Measurements from ENCODE around the gene CXorf58. TPM values are rescaled to one million over a fixed set of nuclear protein-coding genes. Genes with fewer than 3 reads are reported as not detected.

CXorf58 gene
- total and polyA plus RNA-seq, 2 donors (not counting 1 experiment from before 2014, with no cell fraction given), result not detected

DNA sequence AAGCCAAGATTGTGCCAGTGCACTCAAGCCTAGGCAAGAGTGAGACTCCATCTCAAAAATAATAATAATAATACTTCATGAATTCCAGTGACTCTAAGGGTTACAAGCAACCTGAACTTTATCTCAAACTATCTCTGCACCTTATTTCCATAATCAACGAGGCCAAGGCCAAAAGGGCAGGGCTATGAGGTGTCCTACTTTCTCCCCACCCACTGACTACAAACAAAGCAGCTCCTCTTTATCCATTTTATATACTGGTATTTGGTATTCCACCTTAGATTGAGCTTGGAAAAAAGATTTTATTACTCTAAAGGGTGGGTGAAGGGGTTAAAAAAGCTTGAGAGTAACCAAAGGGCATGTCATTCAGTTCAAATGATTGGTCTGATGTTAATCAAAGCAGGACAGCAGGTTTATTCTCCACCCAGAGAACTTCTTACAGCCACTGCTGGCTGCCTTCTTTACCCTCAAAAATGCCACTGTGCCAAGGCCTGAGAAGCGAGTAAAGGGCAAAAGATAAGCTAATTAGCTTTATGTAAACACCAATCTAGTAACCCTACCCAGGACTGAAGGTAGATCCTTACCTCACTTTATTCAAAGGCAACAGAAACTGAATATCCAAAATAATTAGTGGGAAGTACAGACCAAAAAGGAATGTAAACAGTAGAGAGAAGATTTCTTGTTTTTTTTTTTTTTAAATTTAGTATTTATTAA is 28.3 kb upstream of the CXorf58 start:
- Histone ChIP-seq H3K4me3 (replicated peaks in 1 of 4; ENCODE audit: control extremely low read depth in 1 of 4, insufficient read depth in 1 of 4, low read depth in 3 of 4, low read length in 4 of 4) (no peak overlapping the region), H3K27ac (ENCODE audit: insufficient read depth, low read length) (no peak overlapping the region), H3K4me1 (ENCODE audit: control insufficient read depth, extremely low read depth, insufficient read depth, low read length) (peaks cover 5% of the 10 kb centered on the region), H3K36me3 (ENCODE audit: control insufficient read depth, insufficient read depth, low read length) (no peaks in the 10 kb centered on the region), H3K79me2 (ENCODE audit: control insufficient read depth, insufficient read depth, low read length) (no peaks in the 10 kb centered on the region), H4K20me1 (ENCODE audit: control insufficient read depth, extremely low read depth, insufficient read depth, low read length) (no peaks in the 10 kb centered on the region), H3K9me3 (ENCODE audit: control insufficient read depth, insufficient read depth, low read depth, low read length) (no peaks in the 10 kb centered on the region), H3K9ac (ENCODE audit: insufficient read depth, low read length) (no peak overlapping the region), H3K27me3 (ENCODE audit: control insufficient read depth, insufficient read depth, low read length) (no peaks in the 10 kb centered on the region), H3K4me2 (ENCODE audit: extremely low read depth, insufficient read depth, low read length) (no peak overlapping the region), H2AFZ (ENCODE audit: low read length) (no peak overlapping the region)
- no peak for DNase-seq (ENCODE audit: low read depth in 2 of 2)
- no peak for TF ChIP-seq EZH2 (IDR thresholded peaks at IDR 0.05; ENCODE audit: low read length, missing control alignments)
- TF ChIP-seq, protein P1, sequence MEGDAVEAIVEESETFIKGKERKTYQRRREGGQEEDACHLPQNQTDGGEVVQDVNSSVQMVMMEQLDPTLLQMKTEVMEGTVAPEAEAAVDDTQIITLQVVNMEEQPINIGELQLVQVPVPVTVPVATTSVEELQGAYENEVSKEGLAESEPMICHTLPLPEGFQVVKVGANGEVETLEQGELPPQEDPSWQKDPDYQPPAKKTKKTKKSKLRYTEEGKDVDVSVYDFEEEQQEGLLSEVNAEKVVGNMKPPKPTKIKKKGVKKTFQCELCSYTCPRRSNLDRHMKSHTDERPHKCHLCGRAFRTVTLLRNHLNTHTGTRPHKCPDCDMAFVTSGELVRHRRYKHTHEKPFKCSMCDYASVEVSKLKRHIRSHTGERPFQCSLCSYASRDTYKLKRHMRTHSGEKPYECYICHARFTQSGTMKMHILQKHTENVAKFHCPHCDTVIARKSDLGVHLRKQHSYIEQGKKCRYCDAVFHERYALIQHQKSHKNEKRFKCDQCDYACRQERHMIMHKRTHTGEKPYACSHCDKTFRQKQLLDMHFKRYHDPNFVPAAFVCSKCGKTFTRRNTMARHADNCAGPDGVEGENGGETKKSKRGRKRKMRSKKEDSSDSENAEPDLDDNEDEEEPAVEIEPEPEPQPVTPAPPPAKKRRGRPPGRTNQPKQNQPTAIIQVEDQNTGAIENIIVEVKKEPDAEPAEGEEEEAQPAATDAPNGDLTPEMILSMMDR (conservative IDR thresholded peaks at IDR 0.05 in 1 of 2, IDR thresholded peaks at IDR 0.05 in 1 of 2; ENCODE audit: low read depth in 1 of 2, low read length in 2 of 2), result no peak

DNA sequence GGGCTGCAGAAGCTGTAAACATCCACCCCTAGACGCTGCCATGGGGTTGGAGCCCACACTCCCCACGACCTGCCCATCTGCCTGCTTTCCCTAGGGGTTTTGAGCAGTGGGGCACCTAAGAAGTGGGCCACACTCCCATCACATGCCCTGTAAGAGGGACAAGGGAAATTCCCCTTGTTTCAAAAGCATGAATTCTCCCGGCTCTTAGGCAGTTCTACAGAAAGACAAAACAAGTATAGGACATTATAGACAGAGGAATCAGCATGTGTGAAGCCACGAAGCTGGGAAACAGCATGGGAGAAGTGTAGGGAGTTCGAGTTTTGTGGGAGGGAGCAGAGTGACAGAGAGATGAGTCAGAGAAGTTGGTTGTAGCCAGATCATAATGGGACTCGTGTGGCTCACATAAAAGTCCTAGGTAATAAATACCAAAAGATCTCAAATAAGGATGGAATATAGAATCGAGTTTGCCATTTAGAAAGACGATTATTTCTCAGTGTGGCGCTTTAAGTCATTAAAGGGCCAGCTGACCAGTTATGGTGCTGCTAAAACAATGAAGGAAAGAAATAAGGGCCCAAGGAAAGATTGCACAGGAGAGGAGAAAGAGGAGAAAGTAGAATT is 24.0 kb upstream of the CXorf58 start:
- H3K9ac ChIP-seq (ENCODE audit: insufficient read depth, low read length), result no peak overlapping the region
- H3K36me3 ChIP-seq (ENCODE audit: control insufficient read depth, insufficient read depth, low read length), result no peaks in the 10 kb centered on the region
- no peak overlapping the region for H3K4me3 ChIP-seq (replicated peaks in 1 of 4; ENCODE audit: control extremely low read depth in 1 of 4, insufficient read depth in 1 of 4, low read depth in 3 of 4, low read length in 4 of 4)

DNA sequence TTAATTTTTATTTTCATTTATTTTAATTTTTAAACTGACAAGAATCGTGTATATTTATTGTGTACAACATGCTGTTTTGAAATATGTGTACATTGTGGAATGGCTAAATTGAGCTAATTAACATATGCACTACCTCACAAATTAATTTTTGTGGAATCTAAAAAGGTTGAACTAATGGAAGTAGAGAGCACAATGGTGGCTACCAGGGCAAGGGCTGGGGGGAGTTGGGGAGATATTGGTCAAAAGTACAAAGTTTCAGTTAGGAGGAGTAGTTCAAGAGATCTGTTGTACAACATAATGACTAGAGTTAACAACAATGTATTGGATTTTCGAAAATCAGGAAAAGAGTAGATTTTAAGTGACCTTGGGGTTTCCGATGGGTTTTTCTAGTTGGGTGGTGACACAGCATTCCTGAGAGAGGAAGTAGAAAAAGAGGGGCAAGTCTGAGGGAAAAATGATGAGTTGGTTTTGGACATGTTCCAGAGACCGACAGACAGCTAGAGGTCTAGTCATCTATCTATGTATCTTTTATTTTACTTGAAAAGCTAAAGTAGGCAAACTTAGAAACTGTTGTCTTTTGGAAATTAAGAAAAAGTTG is 23.3 kb upstream of the CXorf58 start:
- H3K4me3 ChIP-seq (replicated peaks in 1 of 4; ENCODE audit: control extremely low read depth in 1 of 4, insufficient read depth in 1 of 4, low read depth in 3 of 4, low read length in 4 of 4), result no peak overlapping the region
- no peak overlapping the region for H3K9ac ChIP-seq (ENCODE audit: insufficient read depth, low read length)
- no peaks in the 10 kb centered on the region for H4K20me1 ChIP-seq (ENCODE audit: control insufficient read depth, extremely low read depth, insufficient read depth, low read length)
- peaks cover 5% of the 10 kb centered on the region for H3K4me1 ChIP-seq (ENCODE audit: control insufficient read depth, extremely low read depth, insufficient read depth, low read length)
- H2AFZ ChIP-seq (ENCODE audit: low read length), result no peak overlapping the region
- peak in 1 of 2 donors; percentile 41 for DNase-seq (ENCODE audit: low read depth in 2 of 2)
- H3K79me2 ChIP-seq (ENCODE audit: control insufficient read depth, insufficient read depth, low read length), result no peaks in the 10 kb centered on the region
- TF ChIP-seq, protein P1 (conservative IDR thresholded peaks at IDR 0.05 in 1 of 2, IDR thresholded peaks at IDR 0.05 in 1 of 2; ENCODE audit: low read depth in 1 of 2, low read length in 2 of 2), result no peak
- no peak for TF ChIP-seq EZH2 (IDR thresholded peaks at IDR 0.05; ENCODE audit: low read length, missing control alignments)
- H3K27ac ChIP-seq (ENCODE audit: insufficient read depth, low read length), result no peak overlapping the region
- H3K36me3 ChIP-seq (ENCODE audit: control insufficient read depth, insufficient read depth, low read length), result no peaks in the 10 kb centered on the region
- no peak overlapping the region for H3K4me2 ChIP-seq (ENCODE audit: extremely low read depth, insufficient read depth, low read length)
- no peaks in the 10 kb centered on the region for H3K9me3 ChIP-seq (ENCODE audit: control insufficient read depth, insufficient read depth, low read depth, low read length)
- no peaks in the 10 kb centered on the region for H3K27me3 ChIP-seq (ENCODE audit: control insufficient read depth, insufficient read depth, low read length)

More for the DNA sequence above, 24.0 kb upstream of the CXorf58 start:
- peak; percentile 73 to 81 for DNase-seq (ENCODE audit: low read depth in 2 of 2)
- Histone ChIP-seq H3K27ac (ENCODE audit: insufficient read depth, low read length) (peak overlapping the region; percentile 47), H3K4me1 (ENCODE audit: control insufficient read depth, extremely low read depth, insufficient read depth, low read length) (peaks cover 5% of the 10 kb centered on the region), H4K20me1 (ENCODE audit: control insufficient read depth, extremely low read depth, insufficient read depth, low read length) (no peaks in the 10 kb centered on the region), H3K9me3 (ENCODE audit: control insufficient read depth, insufficient read depth, low read depth, low read length) (no peaks in the 10 kb centered on the region), H2AFZ (ENCODE audit: low read length) (no peak overlapping the region), H3K4me2 (ENCODE audit: extremely low read depth, insufficient read depth, low read length) (peak overlapping the region; percentile 23), H3K79me2 (ENCODE audit: control insufficient read depth, insufficient read depth, low read length) (no peaks in the 10 kb centered on the region), H3K27me3 (ENCODE audit: control insufficient read depth, insufficient read depth, low read length) (no peaks in the 10 kb centered on the region)
- TF ChIP-seq, protein P1 (conservative IDR thresholded peaks at IDR 0.05 in 1 of 2, IDR thresholded peaks at IDR 0.05 in 1 of 2; ENCODE audit: low read depth in 1 of 2, low read length in 2 of 2), result no peak
- TF ChIP-seq EZH2 (IDR thresholded peaks at IDR 0.05; ENCODE audit: low read length, missing control alignments), result no peak

Data from fibroblast of lung (primary cell).